ENCODE data around the gene MPIG6B.
A peak's percentile ranks its signal among the peaks of the same experiment; 100 is the strongest.

MPIG6B gene

GRCh38 chr6:31691078-31691463 is 32.1 kb upstream of the MPIG6B start:
- Mint-ChIP-seq H3K4me3 (no peak overlapping the region), H3K4me1 (ENCODE audit: low read depth) (peaks cover 9% of the 10 kb centered on the region), H3K27ac (peak overlapping the region; percentile 70), H3K36me3 (ENCODE audit: low read depth) (peaks cover 93% of the 10 kb centered on the region), H3K9me3 (no peaks in the 10 kb centered on the region), H3K27me3 (no peaks in the 10 kb centered on the region)
- DNase-seq = no peak

- Mint-ChIP-seq H3K9me3 (no peaks in the 10 kb centered on the region), H3K36me3 (ENCODE audit: low read depth) (peaks cover 93% of the 10 kb centered on the region), H3K27me3 (no peaks in the 10 kb centered on the region)
Observed at GRCh38 chr6:31691564-31692108, 31.5 kb upstream of the MPIG6B start.

GRCh38 chr6:31692353-31692752 is 30.8 kb upstream of the MPIG6B start:
- DNase-seq = no peak
- no peak overlapping the region for H3K4me3 Mint-ChIP-seq
- H3K9me3 Mint-ChIP-seq = no peaks in the 10 kb centered on the region
- H3K27ac Mint-ChIP-seq = no peak overlapping the region
- peaks cover 11% of the 10 kb centered on the region for H3K4me1 Mint-ChIP-seq (ENCODE audit: low read depth)
- H3K27me3 Mint-ChIP-seq = no peaks in the 10 kb centered on the region
- peaks cover 94% of the 10 kb centered on the region for H3K36me3 Mint-ChIP-seq (ENCODE audit: low read depth)

More at GRCh38 chr6:31691564-31692108, 31.5 kb upstream of the MPIG6B start:
- no peak for DNase-seq
- H3K4me3 Mint-ChIP-seq = no peak overlapping the region
- peak overlapping the region; percentile 44 for H3K27ac Mint-ChIP-seq
- peaks cover 9% of the 10 kb centered on the region for H3K4me1 Mint-ChIP-seq (ENCODE audit: low read depth)

GRCh38 chr6:31692886-31693285 is 30.3 kb upstream of the MPIG6B start:
- no peak for DNase-seq
- Mint-ChIP-seq H3K36me3 (ENCODE audit: low read depth) (peaks cover 94% of the 10 kb centered on the region), H3K27me3 (no peaks in the 10 kb centered on the region), H3K9me3 (no peaks in the 10 kb centered on the region), H3K4me1 (ENCODE audit: low read depth) (peaks cover 17% of the 10 kb centered on the region), H3K27ac (peak overlapping the region; percentile 40), H3K4me3 (no peak overlapping the region)

- no peak for DNase-seq
- H3K4me1 Mint-ChIP-seq (ENCODE audit: low read depth) = peaks cover 19% of the 10 kb centered on the region
- no peaks in the 10 kb centered on the region for H3K27me3 Mint-ChIP-seq
- H3K27ac Mint-ChIP-seq = no peak overlapping the region
- H3K4me3 Mint-ChIP-seq = no peak overlapping the region
- peaks cover 90% of the 10 kb centered on the region for H3K36me3 Mint-ChIP-seq (ENCODE audit: low read depth)
- H3K9me3 Mint-ChIP-seq = no peaks in the 10 kb centered on the region
Observed at GRCh38 chr6:31693535-31693934, 29.6 kb upstream of the MPIG6B start.

GRCh38 chr6:31697555-31697954 is 25.6 kb upstream of the MPIG6B start:
- H3K4me3 Mint-ChIP-seq = no peak overlapping the region
- H3K9me3 Mint-ChIP-seq = no peaks in the 10 kb centered on the region
- peaks cover 84% of the 10 kb centered on the region for H3K36me3 Mint-ChIP-seq (ENCODE audit: low read depth)
- no peak for DNase-seq
- H3K27ac Mint-ChIP-seq = peak overlapping the region; percentile 83
- H3K27me3 Mint-ChIP-seq = no peaks in the 10 kb centered on the region
- peaks cover 35% of the 10 kb centered on the region for H3K4me1 Mint-ChIP-seq (ENCODE audit: low read depth)

GRCh38 chr6:31700740-31701401 is 22.3 kb upstream of the MPIG6B start:
- peak overlapping the region; percentile 98 for H3K4me3 Mint-ChIP-seq
- H3K27me3 Mint-ChIP-seq = no peaks in the 10 kb centered on the region
- H3K4me1 Mint-ChIP-seq (ENCODE audit: low read depth) = peaks cover 42% of the 10 kb centered on the region
- no peak for DNase-seq
- H3K27ac Mint-ChIP-seq = peak overlapping the region; percentile 62
- H3K9me3 Mint-ChIP-seq = no peaks in the 10 kb centered on the region
- peaks cover 58% of the 10 kb centered on the region for H3K36me3 Mint-ChIP-seq (ENCODE audit: low read depth)

GRCh38 chr6:31701666-31702404 is 21.3 kb upstream of the MPIG6B start:
- Mint-ChIP-seq H3K36me3 (ENCODE audit: low read depth) (peaks cover 48% of the 10 kb centered on the region), H3K27me3 (no peaks in the 10 kb centered on the region), H3K4me1 (ENCODE audit: low read depth) (peaks cover 42% of the 10 kb centered on the region), H3K27ac (peak overlapping the region; percentile 98), H3K4me3 (peak overlapping the region; percentile 98), H3K9me3 (no peaks in the 10 kb centered on the region)
- DNase-seq = no peak

- H3K27ac Mint-ChIP-seq = peak overlapping the region; percentile 98
- peak overlapping the region; percentile 98 for H3K4me3 Mint-ChIP-seq
- H3K4me1 Mint-ChIP-seq (ENCODE audit: low read depth) = peaks cover 40% of the 10 kb centered on the region
- H3K27me3 Mint-ChIP-seq = no peaks in the 10 kb centered on the region
- no peaks in the 10 kb centered on the region for H3K9me3 Mint-ChIP-seq
- no peak for DNase-seq
- peaks cover 42% of the 10 kb centered on the region for H3K36me3 Mint-ChIP-seq (ENCODE audit: low read depth)
Observed at GRCh38 chr6:31702405-31702818, 20.8 kb upstream of the MPIG6B start.

- peak; percentile 97 for DNase-seq
- H3K27me3 Mint-ChIP-seq = no peaks in the 10 kb centered on the region
- peaks cover 36% of the 10 kb centered on the region for H3K36me3 Mint-ChIP-seq (ENCODE audit: low read depth)
- H3K27ac Mint-ChIP-seq = peak within 1 kb of the TSS; percentile 98
- H3K9me3 Mint-ChIP-seq = no peaks in the 10 kb centered on the region
- H3K4me3 Mint-ChIP-seq = peak within 1 kb of the TSS; percentile 98
- H3K4me1 Mint-ChIP-seq (ENCODE audit: low read depth) = peaks cover 33% of the 10 kb centered on the region
Observed at GRCh38 chr6:31702819-31703716, 20.1 kb upstream of the MPIG6B start, which contains the start of gene ABHD16A. Gene ABHD16A (minus strand): TSS chr6:31703324. CDS start chr6:31703281, 43 bp downstream.

- H3K36me3 Mint-ChIP-seq (ENCODE audit: low read depth) = peaks cover 16% of the 10 kb centered on the region
- H3K4me1 Mint-ChIP-seq (ENCODE audit: low read depth) = peaks cover 25% of the 10 kb centered on the region
- H3K4me3 Mint-ChIP-seq = no peak overlapping the region
- no peak overlapping the region for H3K27ac Mint-ChIP-seq
- no peaks in the 10 kb centered on the region for H3K9me3 Mint-ChIP-seq
- DNase-seq = no peak
- no peaks in the 10 kb centered on the region for H3K27me3 Mint-ChIP-seq
Observed at GRCh38 chr6:31705931-31706330, 17.2 kb upstream of the MPIG6B start.

GRCh38 chr6:31706599-31706998 is 16.6 kb upstream of the MPIG6B start, which contains the start of gene LY6G6F:
Gene LY6G6F (plus strand): TSS chr6:31706866. CDS start chr6:31706907, 41 bp downstream.
- Mint-ChIP-seq H3K27me3 (no peaks in the 10 kb centered on the region), H3K4me1 (ENCODE audit: low read depth) (peaks cover 22% of the 10 kb centered on the region), H3K27ac (peak within 1 kb of the TSS; percentile 23), H3K9me3 (no peaks in the 10 kb centered on the region), H3K36me3 (ENCODE audit: low read depth) (peaks cover 11% of the 10 kb centered on the region), H3K4me3 (no peak within 1 kb of the TSS)
- no peak for DNase-seq

- Mint-ChIP-seq H3K9me3 (no peaks in the 10 kb centered on the region), H3K36me3 (ENCODE audit: low read depth) (peaks cover 3% of the 10 kb centered on the region), H3K4me3 (no peak overlapping the region), H3K27me3 (no peaks in the 10 kb centered on the region), H3K4me1 (ENCODE audit: low read depth) (peaks cover 15% of the 10 kb centered on the region), H3K27ac (peak overlapping the region; percentile 23)
- DNase-seq = no peak
Observed at GRCh38 chr6:31707701-31708100, 15.5 kb upstream of the MPIG6B start.

- Mint-ChIP-seq H3K9me3 (no peaks in the 10 kb centered on the region), H3K27ac (no peak overlapping the region), H3K36me3 (ENCODE audit: low read depth) (peaks cover 1% of the 10 kb centered on the region), H3K4me3 (no peak overlapping the region), H3K27me3 (no peaks in the 10 kb centered on the region), H3K4me1 (ENCODE audit: low read depth) (peaks cover 14% of the 10 kb centered on the region)
- no peak for DNase-seq
Observed at GRCh38 chr6:31708224-31708623, 14.9 kb upstream of the MPIG6B start.
